A673 (cell line): Measurements from ENCODE around the gene CMIP. TPM values are rescaled to one million over a fixed set of nuclear protein-coding genes. Genes with fewer than 3 reads are reported as not detected.

Source experiments
- BruUV-seq: library from RNA; stranded (reverse); fragments of 400-500 nt; replicated peaks from 2 replicates; lab custom pipeline; 2021; lab: Mats Ljungman, UMichigan
- CTCF ChIA-PET: fragments of 300-600 bp; sonication (Branson Sonifier 250); formaldehyde crosslinking; loops from one replicate; lab custom pipeline; 2022; ENCODE audit warnings: antibody characterized with exemption; lab: Charles Lee
- POLR2A ChIA-PET: fragments of 300-600 bp; sonication (Branson Sonifier 250); formaldehyde crosslinking; loops from one replicate; lab custom pipeline; 2022; ENCODE audit warnings: antibody characterized with exemption; ENCODE audit not compliant: low non-redundant PET; lab: Charles Lee
- DNase-seq: peaks from one replicate; pipeline ENCODE4 v3.0.0-alpha.2; 2015; ENCODE audit warnings: low spot score
- H3K27ac ChIP-seq: fragments of 200-600 bp; sonication (generic); 2 replicates; pipeline ENCODE4 v1.5.1; 2016; ENCODE audit warnings: mixed run types, low read depth, mild to moderate bottlenecking, mixed read lengths, antibody characterized with exemption, low read length; ENCODE audit not compliant: poor library complexity, severe bottlenecking
- H3K27me3 ChIP-seq: fragments of 200-600 bp; sonication (generic); replicated peaks from 2 replicates; pipeline ENCODE4 v1.6.1; 2017; ENCODE audit warnings: mixed run types, low read depth, mild to moderate bottlenecking, mixed read lengths, antibody characterized with exemption, low read length; ENCODE audit not compliant: insufficient read depth, poor library complexity
- H3K36me3 ChIP-seq: fragments of 200-600 bp; sonication (generic); 2 replicates; pipeline ENCODE4 v1.6.1; 2016; ENCODE audit warnings: mixed run types, mild to moderate bottlenecking, mixed read lengths, antibody characterized with exemption, low read length; ENCODE audit not compliant: insufficient read depth, poor library complexity, severe bottlenecking
- H3K4me1 ChIP-seq: fragments of 200-600 bp; sonication (generic); 2 replicates; pipeline ENCODE4 v1.6.1; 2017; ENCODE audit warnings: mixed run types, mild to moderate bottlenecking, mixed read lengths, antibody characterized with exemption, low read length; ENCODE audit not compliant: insufficient read depth, poor library complexity, severe bottlenecking
- H3K4me3 ChIP-seq: fragments of 200-600 bp; sonication (generic); 2 replicates; pipeline ENCODE4 v1.5.1; 2016; ENCODE audit warnings: low read depth, mixed run types, mild to moderate bottlenecking, mixed read lengths, low read length; ENCODE audit not compliant: poor library complexity, severe bottlenecking
- H3K9me3 ChIP-seq: fragments of 200-600 bp; sonication (generic); 2 replicates; pipeline ENCODE4 v1.6.1; 2016; ENCODE audit warnings: mixed run types, low read depth, mild to moderate bottlenecking, mixed read lengths, antibody characterized with exemption, low read length; ENCODE audit not compliant: poor library complexity, severe bottlenecking
- CTCF ChIP-seq: fragments of 300-800, 200-600 bp; sonication (generic); conservative IDR thresholded peaks from 2 replicates; pipeline ENCODE4 v1.5.1; 2017; ENCODE audit warnings: low read depth, mild to moderate bottlenecking, antibody characterized with exemption, low read length, moderate library complexity, mixed read lengths
- EZH2 ChIP-seq: fragments of 200-600 bp; sonication (generic); IDR thresholded peaks from 2 replicates; pipeline ENCODE4 v1.6.1; 2017; ENCODE audit warnings: borderline replicate concordance, low read depth, mild to moderate bottlenecking, mixed read lengths, antibody characterized with exemption, low read length; ENCODE audit not compliant: poor library complexity, severe bottlenecking
- intact Hi-C: fragments of 100-400 bp; cut with micrococcal nuclease; formaldehyde crosslinking; loops from one replicate; pipeline ENCODE4 v1.10.0; 2022; ENCODE audit not compliant: unreplicated experiment
- total RNA-seq: library from RNA; stranded (reverse); gene quantifications from 2 replicates; pipeline ENCODE4 v1.2.3, GENCODE V29; 2021

CMIP gene
- total RNA-seq, 1 experiment from 2014 or later: 25.5 TPM

- no peak for TF ChIP-seq CTCF
- no peak for TF ChIP-seq EZH2
- no peak overlapping the region for H3K27ac ChIP-seq
- intact Hi-C loops: no loop called here
- CTCF ChIA-PET: no interaction called here
- POLR2A ChIA-PET: no interaction called here
- no peaks in the 10 kb centered on the region for H3K36me3 ChIP-seq
- no peaks in the 10 kb centered on the region for H3K27me3 ChIP-seq
- no peaks in the 10 kb centered on the region for H3K4me1 ChIP-seq
- no peak for DNase-seq
- no TSS peak for BruUV-seq
- no peak overlapping the region for H3K4me3 ChIP-seq
- H3K9me3 ChIP-seq: no peaks in the 10 kb centered on the region
Measured at GRCh38 chr16:81678326-81679095, 233.9 kb downstream of the CMIP start.

- Histone ChIP-seq H3K4me1 (no peaks in the 10 kb centered on the region), H3K27ac (no peak overlapping the region), H3K27me3 (no peaks in the 10 kb centered on the region), H3K9me3 (no peaks in the 10 kb centered on the region), H3K4me3 (no peak overlapping the region), H3K36me3 (no peaks in the 10 kb centered on the region)
- intact Hi-C loops: no loop called here
- POLR2A ChIA-PET: no interaction called here
- TF ChIP-seq CTCF: no peak
- TF ChIP-seq EZH2: no peak
- CTCF ChIA-PET: no interaction called here
- BruUV-seq: no TSS peak
- no peak for DNase-seq
Measured at GRCh38 chr16:81679721-81680430, 235.3 kb downstream of the CMIP start.

GRCh38 chr16:81680444-81681275, 236.1 kb downstream of the CMIP start:
- no peak for TF ChIP-seq CTCF
- TF ChIP-seq EZH2: no peak
- Histone ChIP-seq H3K27me3 (no peaks in the 10 kb centered on the region), H3K4me1 (no peaks in the 10 kb centered on the region), H3K4me3 (no peak overlapping the region), H3K27ac (no peak overlapping the region), H3K9me3 (no peaks in the 10 kb centered on the region), H3K36me3 (no peaks in the 10 kb centered on the region)
- intact Hi-C loops: no loop called here
- no TSS peak for BruUV-seq
- CTCF ChIA-PET: no interaction called here
- no peak for DNase-seq
- POLR2A ChIA-PET: no interaction called here
